Epithelial cell of esophagus (primary cell): ENCODE data around the gene PLEKHM3.

Experiments
- DNase-seq: peaks from one replicate; pipeline ENCODE4 v3.0.0; 2010; ENCODE audit warnings: low read depth
- H3K4me3 ChIP-seq: 2 replicates; pipeline ENCODE4 v1.5.1; 2011; ENCODE audit warnings: mild to moderate bottlenecking, low read length, control low read depth
- CTCF ChIP-seq: IDR thresholded peaks from 2 replicates; pipeline ENCODE4 v1.5.1; 2011; ENCODE audit warnings: low read depth, mild to moderate bottlenecking, low read length, control low read depth, inconsistent platforms; ENCODE audit not compliant: insufficient read depth; ENCODE audit errors: missing control alignments

PLEKHM3 gene

GRCh38 chr2:207937253-207937652 is 88.1 kb downstream of the PLEKHM3 start:
- no peak for TF ChIP-seq CTCF
- no peak overlapping the region for H3K4me3 ChIP-seq
- no peak for DNase-seq

- no peak overlapping the region for H3K4me3 ChIP-seq
- TF ChIP-seq CTCF: no peak
- no peak for DNase-seq
Measured at GRCh38 chr2:207936380-207936779, 88.9 kb downstream of the PLEKHM3 start.

- TF ChIP-seq CTCF: no peak
- H3K4me3 ChIP-seq: no peak overlapping the region
- no peak for DNase-seq
Measured at GRCh38 chr2:207935991-207936370, 89.3 kb downstream of the PLEKHM3 start.

- H3K4me3 ChIP-seq: no peak overlapping the region
- DNase-seq: no peak
Measured at GRCh38 chr2:207935121-207935990, 90.0 kb downstream of the PLEKHM3 start.

GRCh38 chr2:207934720-207935119 is 90.6 kb downstream of the PLEKHM3 start:
- H3K4me3 ChIP-seq: no peak overlapping the region
- TF ChIP-seq CTCF: no peak

More at GRCh38 chr2:207935121-207935990, 90.0 kb downstream of the PLEKHM3 start:
- no peak for TF ChIP-seq CTCF

GRCh38 chr2:207933396-207934065 is 91.8 kb downstream of the PLEKHM3 start:
- no peak overlapping the region for H3K4me3 ChIP-seq
- no peak for DNase-seq
- TF ChIP-seq CTCF: no peak

More at GRCh38 chr2:207934720-207935119, 90.6 kb downstream of the PLEKHM3 start:
- no peak for DNase-seq
